Cardiac fibroblast (primary cell): ENCODE data around the gene AURKB.

Source experiments
- DNase-seq, 2 donors: peaks; one replicate each; pipeline versions ENCODE4 v3.0.0 to v3.0.0-alpha.2; 2010; ENCODE audit warnings: low read depth in 2 of 2
- H3K4me3 ChIP-seq, 2 donors: replicated peaks in 1 of 2; 1 replicate in 1 of 2; 2 replicates in 1 of 2; pipeline ENCODE4 v1.5.1; 2011; ENCODE audit warnings: low read depth in 2 of 2, low read length in 2 of 2, mild to moderate bottlenecking in 2 of 2, moderate library complexity in 1 of 2
- TF ChIP-seq, protein P1 (sequence below): IDR thresholded peaks from one replicate; pipeline ENCODE4 v1.5.1; 2011; ENCODE audit warnings: low read depth, mild to moderate bottlenecking, low read length, inconsistent platforms

Gene AURKB

GRCh38 chr17:8160741-8161221 lies 49.6 kb downstream of the AURKB start:
- H3K4me3 ChIP-seq: no peak overlapping the region
- TF ChIP-seq, protein P1, sequence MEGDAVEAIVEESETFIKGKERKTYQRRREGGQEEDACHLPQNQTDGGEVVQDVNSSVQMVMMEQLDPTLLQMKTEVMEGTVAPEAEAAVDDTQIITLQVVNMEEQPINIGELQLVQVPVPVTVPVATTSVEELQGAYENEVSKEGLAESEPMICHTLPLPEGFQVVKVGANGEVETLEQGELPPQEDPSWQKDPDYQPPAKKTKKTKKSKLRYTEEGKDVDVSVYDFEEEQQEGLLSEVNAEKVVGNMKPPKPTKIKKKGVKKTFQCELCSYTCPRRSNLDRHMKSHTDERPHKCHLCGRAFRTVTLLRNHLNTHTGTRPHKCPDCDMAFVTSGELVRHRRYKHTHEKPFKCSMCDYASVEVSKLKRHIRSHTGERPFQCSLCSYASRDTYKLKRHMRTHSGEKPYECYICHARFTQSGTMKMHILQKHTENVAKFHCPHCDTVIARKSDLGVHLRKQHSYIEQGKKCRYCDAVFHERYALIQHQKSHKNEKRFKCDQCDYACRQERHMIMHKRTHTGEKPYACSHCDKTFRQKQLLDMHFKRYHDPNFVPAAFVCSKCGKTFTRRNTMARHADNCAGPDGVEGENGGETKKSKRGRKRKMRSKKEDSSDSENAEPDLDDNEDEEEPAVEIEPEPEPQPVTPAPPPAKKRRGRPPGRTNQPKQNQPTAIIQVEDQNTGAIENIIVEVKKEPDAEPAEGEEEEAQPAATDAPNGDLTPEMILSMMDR: no peak
- DNase-seq: no peak

GRCh38 chr17:8160224-8160577 lies 50.2 kb downstream of the AURKB start:
- DNase-seq: no peak
- TF ChIP-seq, protein P1: no peak
- no peak overlapping the region for H3K4me3 ChIP-seq

GRCh38 chr17:8159459-8160223 lies 50.7 kb downstream of the AURKB start:
- TF ChIP-seq, protein P1: no peak
- no peak for DNase-seq
- H3K4me3 ChIP-seq: no peak overlapping the region

- H3K4me3 ChIP-seq: no peak overlapping the region
- TF ChIP-seq, protein P1: no peak
- DNase-seq: no peak
Measured at GRCh38 chr17:8159032-8159400, 51.4 kb downstream of the AURKB start.

DNA sequence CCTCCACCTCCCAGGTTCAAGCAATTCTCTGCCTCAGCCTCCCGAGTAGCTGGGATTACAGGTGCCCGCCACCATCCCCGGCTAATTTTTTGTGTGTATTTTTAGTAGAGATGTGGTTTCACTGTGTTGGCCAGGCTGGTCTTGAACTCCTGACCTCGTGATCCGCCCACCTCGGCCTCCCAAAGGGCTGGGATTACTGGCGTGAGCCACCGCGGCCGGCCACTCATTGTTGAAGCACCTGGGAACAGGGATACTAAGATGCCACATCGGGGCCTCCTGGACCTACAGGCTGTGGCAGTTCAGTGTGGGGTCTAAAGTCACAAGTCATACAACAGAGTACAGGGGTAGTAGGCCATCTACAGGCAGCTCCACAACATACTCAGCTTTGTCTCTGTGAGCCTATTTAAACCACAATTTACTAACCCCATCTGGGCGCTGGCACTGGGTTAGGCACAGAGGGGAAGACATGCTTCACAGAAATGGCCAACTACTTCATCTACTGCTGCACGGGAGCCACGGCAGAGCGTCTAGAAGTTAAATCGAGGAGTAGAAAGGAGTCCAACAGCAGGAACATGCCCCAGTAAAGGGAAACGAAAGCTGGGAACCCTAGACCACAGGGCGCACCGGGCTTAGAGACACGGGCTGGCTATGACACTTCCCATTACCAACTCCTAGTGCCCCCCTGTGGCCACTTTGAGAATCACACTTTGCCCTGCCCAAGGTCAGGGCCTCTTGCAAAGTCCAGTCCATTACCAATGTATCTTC lies 51.9 kb downstream of the AURKB start:
- peak; percentile 95 for DNase-seq
- TF ChIP-seq, protein P1: peak; percentile 88
- no peak overlapping the region for H3K4me3 ChIP-seq

DNA sequence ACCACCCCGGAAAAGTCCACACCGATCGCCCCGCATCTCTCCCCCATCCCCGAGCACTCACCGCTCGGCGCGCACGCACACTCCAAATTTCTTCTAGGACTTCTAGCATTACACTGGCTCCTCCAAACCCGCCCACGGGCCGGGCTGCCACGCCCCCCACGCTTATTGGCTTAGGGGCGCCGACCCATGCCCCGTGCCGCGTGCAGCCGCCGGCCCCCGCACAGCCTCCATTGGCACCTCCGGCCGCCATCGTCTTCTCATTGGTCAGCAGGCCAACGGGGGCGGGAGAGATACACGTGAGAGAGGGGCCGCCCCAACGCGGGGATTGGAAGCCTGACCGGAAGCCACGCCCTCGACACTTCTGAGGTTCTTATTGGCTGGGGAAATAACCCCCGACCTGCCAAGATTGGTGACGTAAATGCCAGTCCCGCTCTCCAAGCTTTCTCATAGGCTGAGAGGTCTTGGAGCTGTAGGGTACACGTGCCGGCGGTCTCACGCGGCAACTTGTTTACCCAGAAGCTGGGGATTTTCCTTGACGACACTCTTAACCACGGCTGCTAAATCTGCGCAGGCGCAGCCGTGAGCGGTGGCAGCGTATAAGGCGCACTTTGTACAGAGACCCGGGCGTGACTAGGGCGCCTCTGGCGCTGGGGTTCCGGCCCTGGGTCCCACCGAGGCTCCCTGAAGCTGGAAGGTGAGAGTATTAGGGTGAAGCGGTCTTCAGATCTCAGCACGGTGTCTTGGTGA lies 54.0 kb downstream of the AURKB start:
- TF ChIP-seq, protein P1: no peak
- DNase-seq: peak; percentile 100
- H3K4me3 ChIP-seq: peak overlapping the region; percentile 70 to 82
